Activated CD8-positive, alpha-beta memory T cell treated with anti-CD3 and anti-CD28 coated beads, Interleukin-2, amount 50 U/mL, for 24 hours (primary cell): ENCODE data around the gene SPATA32.

Experiments
- DNase-seq: peaks from one replicate; pipeline ENCODE4 v3.0.0-alpha.2; 2020; ENCODE audit errors: extremely low read depth

The SPATA32 gene

GRCh38 chr17:45246861-45247428 is 14.9 kb downstream of the SPATA32 start:
- no peak for DNase-seq

- no peak for DNase-seq
Observed at GRCh38 chr17:45246338-45246737, 15.6 kb downstream of the SPATA32 start.

DNA sequence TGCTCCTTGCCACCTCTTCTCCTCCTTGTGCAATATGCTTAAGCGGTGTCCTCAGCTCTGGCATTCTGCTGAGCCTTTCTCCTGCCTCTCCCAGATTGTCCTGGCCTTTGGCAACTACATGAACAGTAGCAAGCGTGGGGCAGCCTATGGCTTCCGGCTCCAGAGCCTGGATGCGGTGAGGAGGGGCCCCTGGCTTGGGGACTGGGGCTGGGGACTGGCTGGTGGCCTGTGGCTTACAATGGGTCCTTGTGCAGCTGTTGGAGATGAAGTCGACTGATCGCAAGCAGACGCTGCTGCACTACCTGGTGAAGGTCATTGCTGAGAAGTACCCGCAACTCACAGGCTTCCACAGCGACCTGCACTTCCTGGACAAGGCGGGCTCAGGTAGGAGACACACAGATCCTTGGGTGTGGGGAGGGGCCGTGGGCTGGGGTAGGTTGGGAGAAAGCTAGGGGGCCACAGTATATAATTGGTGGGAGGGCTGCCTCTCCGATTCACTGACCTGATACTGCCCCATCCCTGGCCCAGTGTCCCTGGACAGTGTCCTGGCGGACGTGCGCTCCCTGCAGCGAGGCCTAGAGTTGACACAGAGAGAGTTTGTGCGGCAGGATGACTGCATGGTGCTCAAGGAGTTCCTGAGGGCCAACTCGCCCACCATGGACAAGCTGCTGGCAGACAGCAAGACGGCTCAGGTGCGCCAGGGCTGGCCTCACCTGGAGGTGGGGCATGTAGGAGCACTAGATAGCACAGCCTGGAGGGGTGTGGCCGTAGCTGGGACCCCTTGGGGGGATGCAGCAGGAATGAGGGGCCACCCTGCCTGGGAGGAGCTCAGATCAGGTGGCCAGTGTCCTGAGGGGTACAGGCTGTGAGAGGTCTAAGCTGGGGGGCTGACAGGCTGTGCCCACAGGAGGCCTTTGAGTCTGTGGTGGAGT is 16.9 kb downstream of the SPATA32 start:
- DNase-seq = no peak

DNA sequence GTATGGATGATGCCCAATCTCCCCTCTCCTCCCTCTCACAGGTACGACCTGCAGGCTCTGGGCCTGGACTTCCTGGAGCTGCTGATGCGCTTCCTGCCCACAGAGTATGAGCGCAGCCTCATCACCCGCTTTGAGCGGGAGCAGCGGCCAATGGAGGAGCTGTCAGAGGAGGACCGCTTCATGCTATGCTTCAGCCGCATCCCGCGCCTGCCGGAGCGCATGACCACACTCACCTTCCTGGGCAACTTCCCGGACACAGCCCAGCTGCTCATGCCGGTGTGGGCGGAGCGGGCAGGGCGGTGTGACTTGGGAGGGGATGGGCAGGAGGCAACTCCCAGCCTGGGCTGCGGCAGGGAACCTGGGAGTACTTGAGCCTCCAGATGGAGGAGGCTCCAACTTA is 18.1 kb downstream of the SPATA32 start:
- no peak for DNase-seq

DNA sequence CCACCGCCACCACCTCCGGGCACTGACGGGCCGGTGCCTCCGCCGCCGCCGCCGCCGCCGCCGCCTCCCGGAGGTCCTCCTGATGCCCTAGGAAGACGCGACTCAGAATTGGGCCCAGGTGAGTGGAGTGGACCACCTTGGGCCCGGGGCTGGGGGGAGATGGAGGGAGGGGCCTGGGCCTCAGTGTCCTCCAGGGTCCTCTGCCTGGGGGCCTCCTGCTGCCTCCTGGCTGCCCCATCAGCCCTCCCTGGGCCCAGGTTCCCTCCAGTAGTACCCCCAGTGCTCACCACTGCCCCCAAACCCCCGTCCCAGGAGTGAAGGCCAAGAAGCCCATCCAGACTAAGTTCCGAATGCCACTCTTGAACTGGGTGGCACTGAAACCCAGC is 19.9 kb downstream of the SPATA32 start:
- DNase-seq = no peak

- DNase-seq = no peak
Observed at GRCh38 chr17:45241328-45242028, 20.4 kb downstream of the SPATA32 start.

DNA sequence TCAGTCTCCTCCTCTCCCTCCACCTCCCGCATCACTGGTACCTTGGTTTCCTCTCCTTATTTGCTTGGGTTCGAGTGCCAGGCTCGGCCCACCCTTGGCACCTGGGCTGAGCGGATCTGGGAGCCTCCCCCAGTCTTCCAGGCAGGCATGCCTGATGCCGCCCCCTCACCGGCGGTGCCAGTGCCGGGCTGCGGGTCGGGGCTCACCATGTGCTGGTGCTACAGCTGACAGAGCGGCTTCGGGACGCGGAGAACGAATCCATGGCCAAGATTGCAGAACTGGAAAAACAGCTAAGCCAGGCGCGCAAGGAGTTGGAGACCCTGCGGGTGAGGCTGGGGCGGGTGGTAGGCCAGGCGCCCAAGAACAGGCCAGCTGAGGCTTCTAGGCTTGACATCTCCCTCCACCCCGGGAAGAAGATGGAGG is 21.0 kb downstream of the SPATA32 start:
- DNase-seq = no peak

- no peak for DNase-seq
Observed at GRCh38 chr17:45238155-45238774, 23.6 kb downstream of the SPATA32 start.

DNA sequence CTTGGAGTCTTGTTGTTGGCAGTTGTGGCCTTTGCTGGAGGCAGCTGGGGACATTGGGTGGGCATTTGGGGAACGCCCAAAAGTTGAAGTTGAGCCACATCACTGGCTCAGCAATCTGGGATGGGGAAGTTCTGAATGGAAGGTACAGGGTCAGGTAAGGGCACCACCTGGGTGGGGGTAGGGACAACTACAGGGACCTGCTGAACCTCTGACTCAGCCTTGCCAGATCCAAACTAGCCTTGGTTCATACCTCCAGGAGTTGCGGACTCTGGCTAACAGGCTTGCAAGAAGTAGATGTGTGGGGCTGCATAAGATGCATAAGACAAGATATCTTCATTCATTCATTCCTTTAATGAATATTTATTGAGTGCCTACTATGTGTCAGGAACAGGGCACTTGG is 24.2 kb downstream of the SPATA32 start:
- DNase-seq = no peak

- no peak for DNase-seq
Observed at GRCh38 chr17:45236282-45236606, 25.6 kb downstream of the SPATA32 start.

- no peak for DNase-seq
Observed at GRCh38 chr17:45235416-45236281, 26.2 kb downstream of the SPATA32 start.

DNA sequence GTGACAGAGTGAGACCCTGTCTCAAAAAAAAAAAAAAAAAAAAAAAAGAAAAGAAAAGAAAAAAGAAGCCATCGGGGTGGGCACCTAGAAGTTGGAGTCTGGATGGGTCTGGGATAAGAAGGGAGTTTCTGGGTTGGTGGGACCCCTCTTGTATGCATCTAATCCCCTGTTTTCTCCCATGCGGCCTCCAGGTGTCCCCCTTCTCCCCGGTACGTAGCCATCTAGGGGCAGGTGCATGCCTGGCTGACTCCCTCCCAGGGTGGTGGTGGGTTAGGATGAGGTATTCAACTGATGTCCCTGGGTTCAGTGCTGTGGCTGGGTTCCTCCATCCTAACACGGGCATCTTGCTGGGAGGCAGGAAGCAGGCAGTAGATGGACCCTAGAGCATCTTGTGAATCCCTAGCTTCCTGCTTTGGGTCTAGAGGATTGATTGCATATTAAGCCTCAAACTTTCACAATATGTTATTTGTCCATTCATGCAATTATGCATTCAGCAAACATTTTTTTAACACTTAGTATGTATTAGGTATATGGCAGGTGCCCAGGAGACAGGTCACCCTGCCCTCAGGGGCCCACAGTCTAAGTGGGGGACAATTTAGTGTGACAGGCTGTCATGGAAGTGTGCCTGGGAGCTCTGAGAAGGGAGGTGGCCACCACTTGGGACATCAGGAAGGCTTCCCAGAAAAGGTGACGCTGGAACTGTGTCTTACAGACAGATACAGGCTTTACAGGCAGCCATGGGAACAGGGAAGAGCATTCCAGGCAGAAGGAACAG is 27.1 kb downstream of the SPATA32 start:
- no peak for DNase-seq

DNA sequence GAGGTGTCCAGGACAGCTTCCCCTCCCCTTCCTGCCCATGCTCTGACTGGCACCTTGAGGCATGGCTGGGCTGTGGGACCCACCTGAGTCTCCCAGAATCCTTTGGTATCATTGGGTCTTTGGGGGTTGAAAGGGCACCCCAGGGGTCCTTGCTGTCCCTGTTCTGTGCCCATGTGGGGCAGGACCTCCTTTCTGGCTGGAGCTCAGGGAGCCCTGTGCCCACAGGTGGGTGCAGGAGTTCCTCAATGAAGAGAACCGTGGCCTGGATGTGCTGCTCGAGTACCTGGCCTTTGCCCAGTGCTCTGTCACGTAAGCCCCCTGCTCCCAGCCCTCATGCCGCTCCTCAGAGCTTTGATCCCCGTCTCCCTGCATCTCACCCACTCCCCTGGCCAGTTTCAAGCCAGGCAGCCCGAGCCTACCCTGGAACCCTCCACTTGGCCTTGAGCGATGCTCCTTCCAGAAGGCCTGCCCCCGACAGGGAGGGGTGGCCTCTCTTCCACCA is 28.4 kb downstream of the SPATA32 start:
- DNase-seq = no peak

DNA sequence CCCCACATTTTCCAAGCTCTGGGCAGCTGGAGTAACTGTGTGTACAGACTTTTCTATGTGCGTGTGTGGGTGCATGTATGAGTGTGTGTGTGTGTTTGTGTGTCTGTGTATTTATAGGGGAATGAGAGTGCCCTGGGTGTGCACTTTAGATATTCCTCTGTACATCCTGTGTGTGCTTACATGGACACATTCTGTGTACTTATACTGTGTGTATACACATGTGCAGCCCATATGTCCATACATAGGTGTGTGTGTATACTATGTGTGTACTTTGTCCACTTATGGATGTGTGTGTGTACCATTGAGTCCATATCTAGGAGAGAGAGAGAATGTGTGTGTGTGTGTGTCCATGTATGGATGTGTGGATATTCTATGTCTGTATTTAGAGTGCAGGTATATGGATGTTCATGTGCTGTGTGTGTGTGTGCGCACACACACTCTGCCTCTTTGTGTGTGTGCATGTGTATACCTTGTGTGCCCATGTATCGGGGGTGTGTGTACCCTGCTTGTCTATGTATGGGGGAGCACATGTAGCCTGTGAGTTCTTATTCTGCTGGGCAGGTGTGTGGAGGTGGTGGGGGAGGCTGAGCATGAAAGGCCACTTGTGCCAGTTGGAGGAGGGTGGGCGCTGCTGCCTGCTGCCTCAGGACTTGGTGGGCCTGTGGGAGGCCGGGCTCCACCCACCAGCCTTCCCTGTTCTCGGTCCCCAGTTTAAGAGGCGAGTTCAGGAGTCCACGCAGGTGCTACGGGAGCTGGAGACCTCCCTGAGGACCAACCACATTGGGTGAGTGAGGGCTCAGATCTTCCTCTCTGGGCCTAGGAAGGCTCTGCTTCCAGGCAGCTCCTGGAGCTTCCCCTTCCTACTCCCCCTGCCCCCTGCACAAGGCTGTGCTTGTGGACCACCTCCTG is 29.1 kb downstream of the SPATA32 start:
- DNase-seq = no peak

GRCh38 chr17:45231481-45232116 is 30.3 kb downstream of the SPATA32 start:
- no peak for DNase-seq

- no peak for DNase-seq
Observed at GRCh38 chr17:45230787-45231480, 31.0 kb downstream of the SPATA32 start.

DNA sequence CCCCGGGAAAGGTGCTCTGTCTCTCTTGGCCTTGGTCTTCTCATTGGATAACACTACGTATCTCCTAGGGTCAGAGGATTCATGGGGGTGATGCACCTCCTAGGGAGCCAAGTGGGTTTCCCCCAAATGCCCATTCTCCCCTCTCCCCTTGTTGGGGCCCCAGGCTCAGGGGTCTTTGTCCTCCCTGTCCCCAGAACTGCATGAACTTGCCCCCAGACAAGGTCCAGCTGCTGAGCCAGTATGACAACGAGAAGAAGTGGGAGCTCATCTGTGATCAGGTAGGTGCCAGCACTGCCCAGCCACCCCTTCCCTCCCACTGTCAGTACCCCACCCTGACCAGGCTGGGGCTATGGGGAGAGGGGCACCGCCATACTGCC is 31.5 kb downstream of the SPATA32 start:
- no peak for DNase-seq

- DNase-seq = no peak
Observed at GRCh38 chr17:45229681-45230409, 32.0 kb downstream of the SPATA32 start.
